Activated CD4-positive, alpha-beta memory T cell treated with anti-CD3 and anti-CD28 coated beads for 36 hours (primary cell): ENCODE results near the gene SPARCL1. TPM values are rescaled to one million over a fixed set of nuclear protein-coding genes. Genes with fewer than 3 reads are reported as not detected.
A peak's percentile ranks its signal among the peaks of the same experiment; 100 is the strongest.

Experiments
- CTCF ChIA-PET: fragments of 350-600 bp; sonication (Branson Sonifier 250); formaldehyde crosslinking; loops from one replicate; lab custom pipeline; 2021; ENCODE audit warnings: antibody characterized with exemption, inconsistent platforms; lab: Charles Lee
- POLR2A ChIA-PET: fragments of 350-600 bp; sonication (Branson Sonifier 250); formaldehyde crosslinking; loops from one replicate; lab custom pipeline; 2021; ENCODE audit warnings: antibody characterized with exemption; lab: Charles Lee
- DNase-seq: peaks from one replicate; pipeline ENCODE4 v3.0.0-alpha.2; 2020
- H3K27ac Mint-ChIP-seq: one replicate; pipeline ENCODE4 v1.8.0; 2021; ENCODE audit warnings: mixed read lengths
- H3K27me3 Mint-ChIP-seq: one replicate; pipeline ENCODE4 v1.8.0; 2021; ENCODE audit warnings: mixed read lengths
- H3K36me3 Mint-ChIP-seq: one replicate; pipeline ENCODE4 v1.8.0; 2021; ENCODE audit warnings: mixed read lengths
- H3K4me1 Mint-ChIP-seq: one replicate; pipeline ENCODE4 v1.8.0; 2021; ENCODE audit warnings: low read depth, mixed read lengths
- H3K4me3 Mint-ChIP-seq: one replicate; pipeline ENCODE4 v1.8.0; 2021; ENCODE audit warnings: mild to moderate bottlenecking, mixed read lengths
- H3K9me3 Mint-ChIP-seq: one replicate; pipeline ENCODE4 v1.8.0; 2021; ENCODE audit warnings: mixed read lengths
- intact Hi-C: fragments of 100-400 bp; cut with micrococcal nuclease; formaldehyde crosslinking; loops from one replicate; pipeline ENCODE4 v1.15.1; 2023
- total RNA-seq, 2 experiments: library from RNA; stranded (reverse); gene quantifications; one replicate each; pipeline ENCODE4 v1.2.3, GENCODE V29; 2021

Gene SPARCL1
- total RNA-seq, 2 experiments from 2014 or later = not detected

- ChIA-PET POLR2A (no interaction called here), CTCF (no interaction called here)
- H3K36me3 Mint-ChIP-seq = no peaks in the 10 kb centered on the region
- no peak overlapping the region for H3K27ac Mint-ChIP-seq
- no peaks in the 10 kb centered on the region for H3K9me3 Mint-ChIP-seq
- intact Hi-C loops = loop anchor here (1.0 to 5.0 kb wide), 3 partner anchors 19 to 164 kb away; partner anchors contain the start of gene HSD17B11
- no peaks in the 10 kb centered on the region for H3K27me3 Mint-ChIP-seq
- peaks cover 18% of the 10 kb centered on the region for H3K4me1 Mint-ChIP-seq
- peak; percentile 29 for DNase-seq
- H3K4me3 Mint-ChIP-seq = no peak overlapping the region
These were observed 26.8 kb upstream of the SPARCL1 start for GRCh38 chr4:87555773-87556619.

- Mint-ChIP-seq H3K27me3 (no peaks in the 10 kb centered on the region), H3K4me3 (no peak overlapping the region), H3K9me3 (no peaks in the 10 kb centered on the region), H3K4me1 (peaks cover 3% of the 10 kb centered on the region), H3K27ac (no peak overlapping the region), H3K36me3 (no peaks in the 10 kb centered on the region)
- ChIA-PET CTCF (no interaction called here), POLR2A (no interaction called here)
- no peak for DNase-seq
- intact Hi-C loops = no loop called here
These were observed 24.0 kb upstream of the SPARCL1 start for GRCh38 chr4:87553182-87553581.

GRCh38 chr4:87551361-87551760 lies 22.2 kb upstream of the SPARCL1 start:
- intact Hi-C loops = no loop called here
- Mint-ChIP-seq H3K36me3 (no peaks in the 10 kb centered on the region), H3K4me3 (no peak overlapping the region), H3K9me3 (no peaks in the 10 kb centered on the region), H3K27ac (no peak overlapping the region), H3K27me3 (no peaks in the 10 kb centered on the region), H3K4me1 (peaks cover 3% of the 10 kb centered on the region)
- POLR2A ChIA-PET = no interaction called here
- CTCF ChIA-PET = no interaction called here
- DNase-seq = no peak

- Mint-ChIP-seq H3K9me3 (no peaks in the 10 kb centered on the region), H3K36me3 (no peaks in the 10 kb centered on the region), H3K27ac (no peak overlapping the region), H3K4me3 (no peak overlapping the region), H3K4me1 (no peaks in the 10 kb centered on the region), H3K27me3 (no peaks in the 10 kb centered on the region)
- intact Hi-C loops = no loop called here
- POLR2A ChIA-PET = no interaction called here
- CTCF ChIA-PET = no interaction called here
- no peak for DNase-seq
These were observed 18.0 kb upstream of the SPARCL1 start for GRCh38 chr4:87547016-87547708.

GRCh38 chr4:87545052-87545451 lies 15.9 kb upstream of the SPARCL1 start:
- no peaks in the 10 kb centered on the region for H3K9me3 Mint-ChIP-seq
- H3K27ac Mint-ChIP-seq = no peak overlapping the region
- DNase-seq = no peak
- intact Hi-C loops = no loop called here
- no peaks in the 10 kb centered on the region for H3K27me3 Mint-ChIP-seq
- no peaks in the 10 kb centered on the region for H3K4me1 Mint-ChIP-seq
- POLR2A ChIA-PET = no interaction called here
- CTCF ChIA-PET = no interaction called here
- H3K36me3 Mint-ChIP-seq = no peaks in the 10 kb centered on the region
- H3K4me3 Mint-ChIP-seq = no peak overlapping the region

GRCh38 chr4:87543835-87544461 lies 14.8 kb upstream of the SPARCL1 start:
- no peak for DNase-seq
- Mint-ChIP-seq H3K9me3 (no peaks in the 10 kb centered on the region), H3K4me3 (no peak overlapping the region), H3K36me3 (no peaks in the 10 kb centered on the region), H3K27me3 (no peaks in the 10 kb centered on the region), H3K27ac (no peak overlapping the region), H3K4me1 (no peaks in the 10 kb centered on the region)
- ChIA-PET CTCF (interaction anchor here (1.4 kb wide), 1 partner anchor 668 kb away, joined by 5 read pairs; no protein-coding TSS in a partner anchor), POLR2A (no interaction called here)
- intact Hi-C loops = loop anchor here (5.0 kb wide), 1 partner anchor 303 kb away; no protein-coding TSS in a partner anchor

- CTCF ChIA-PET = no interaction called here
- intact Hi-C loops = loop anchor here (5.0 kb wide), 1 partner anchor 304 kb away; no protein-coding TSS in a partner anchor
These were observed 13.6 kb upstream of the SPARCL1 start for GRCh38 chr4:87542734-87543312.

GRCh38 chr4:87541956-87542709 lies 13.0 kb upstream of the SPARCL1 start:
- intact Hi-C loops = loop anchor here (5.0 kb wide), 1 partner anchor 305 kb away; no protein-coding TSS in a partner anchor
- no peaks in the 10 kb centered on the region for H3K4me1 Mint-ChIP-seq
- ChIA-PET POLR2A (no interaction called here), CTCF (no interaction called here)
- H3K9me3 Mint-ChIP-seq = no peaks in the 10 kb centered on the region
- DNase-seq = no peak
- H3K27ac Mint-ChIP-seq = no peak overlapping the region
- no peak overlapping the region for H3K4me3 Mint-ChIP-seq
- no peaks in the 10 kb centered on the region for H3K36me3 Mint-ChIP-seq
- H3K27me3 Mint-ChIP-seq = no peaks in the 10 kb centered on the region

More at GRCh38 chr4:87542734-87543312, 13.6 kb upstream of the SPARCL1 start:
- no peaks in the 10 kb centered on the region for H3K4me1 Mint-ChIP-seq
- no peaks in the 10 kb centered on the region for H3K36me3 Mint-ChIP-seq
- POLR2A ChIA-PET = no interaction called here
- DNase-seq = no peak
- no peak overlapping the region for H3K27ac Mint-ChIP-seq
- H3K4me3 Mint-ChIP-seq = no peak overlapping the region
- no peaks in the 10 kb centered on the region for H3K9me3 Mint-ChIP-seq
- no peaks in the 10 kb centered on the region for H3K27me3 Mint-ChIP-seq

GRCh38 chr4:87541521-87541920 lies 12.3 kb upstream of the SPARCL1 start:
- Mint-ChIP-seq H3K27me3 (no peaks in the 10 kb centered on the region), H3K36me3 (no peaks in the 10 kb centered on the region), H3K27ac (no peak overlapping the region), H3K9me3 (no peaks in the 10 kb centered on the region), H3K4me3 (no peak overlapping the region), H3K4me1 (no peaks in the 10 kb centered on the region)
- ChIA-PET CTCF (no interaction called here), POLR2A (no interaction called here)
- intact Hi-C loops = loop anchor here (5.0 kb wide), 1 partner anchor 306 kb away; no protein-coding TSS in a partner anchor
- no peak for DNase-seq

- no peak for DNase-seq
- Mint-ChIP-seq H3K4me3 (no peak overlapping the region), H3K27me3 (no peaks in the 10 kb centered on the region), H3K36me3 (no peaks in the 10 kb centered on the region), H3K4me1 (no peaks in the 10 kb centered on the region), H3K27ac (no peak overlapping the region), H3K9me3 (no peaks in the 10 kb centered on the region)
- ChIA-PET CTCF (no interaction called here), POLR2A (no interaction called here)
- intact Hi-C loops = loop anchor here (5.0 kb wide), 1 partner anchor 307 kb away; no protein-coding TSS in a partner anchor
These were observed 11.2 kb upstream of the SPARCL1 start for GRCh38 chr4:87540146-87541058.

GRCh38 chr4:87532907-87533306 lies 3.7 kb upstream of the SPARCL1 start:
- H3K27ac Mint-ChIP-seq = no peak overlapping the region
- ChIA-PET POLR2A (no interaction called here), CTCF (no interaction called here)
- no peak overlapping the region for H3K4me3 Mint-ChIP-seq
- H3K36me3 Mint-ChIP-seq = no peaks in the 10 kb centered on the region
- DNase-seq = no peak
- no peaks in the 10 kb centered on the region for H3K27me3 Mint-ChIP-seq
- no peaks in the 10 kb centered on the region for H3K4me1 Mint-ChIP-seq
- intact Hi-C loops = no loop called here
- H3K9me3 Mint-ChIP-seq = no peaks in the 10 kb centered on the region
